IMR-90 (cell line): ENCODE results near the gene LRRC14B. TPM values are rescaled to one million over a fixed set of nuclear protein-coding genes. Genes with fewer than 3 reads are reported as not detected.

Experiments used
- ATAC-seq: fragments of 200-7000 bp; cut with Tn5 transposase; 2 replicates; pipeline ENCODE4 v1.9.1; 2020; ENCODE audit warnings: low read depth, mild to moderate bottlenecking, moderate library complexity
- BruUV-seq: library from RNA; stranded (reverse); fragments of 400-500 nt; replicated peaks from 2 replicates; lab custom pipeline; 2021; lab: Mats Ljungman, UMichigan
- CTCF ChIA-PET: fragments of 300-600 bp; formaldehyde crosslinking; extraction: SDS; loops from one replicate; lab custom pipeline; 2021; ENCODE audit warnings: antibody characterized with exemption; lab: Yijun Ruan, JAX
- POLR2A ChIA-PET: fragments of 300-600 bp; sonication (Branson Sonifier 250); formaldehyde crosslinking; loops from one replicate; lab custom pipeline; 2022; ENCODE audit warnings: antibody characterized with exemption; ENCODE audit not compliant: unreplicated experiment; lab: Charles Lee
- DNase-seq: peaks from one replicate; pipeline ENCODE4 v3.0.0; 2013
- H2AFZ ChIP-seq: replicated peaks from 2 replicates; pipeline ENCODE3; 2013; ENCODE audit warnings: low read length, mild to moderate bottlenecking; ENCODE audit not compliant: poor library complexity
- H2AK5ac ChIP-seq: 2 replicates; pipeline ENCODE4 v1.6.1; 2013; ENCODE audit warnings: low read depth, low read length, inconsistent platforms
- H2AK9ac ChIP-seq: replicated peaks from 2 replicates; pipeline ENCODE3; 2013; ENCODE audit warnings: mild to moderate bottlenecking, low read depth, low read length, moderate library complexity; ENCODE audit not compliant: poor library complexity
- H2BK120ac ChIP-seq: 2 replicates; pipeline ENCODE4 v1.6.1; 2013; ENCODE audit warnings: low read depth, low read length, inconsistent platforms
- H2BK15ac ChIP-seq: 3 replicates; pipeline ENCODE4 v1.6.1; 2013; ENCODE audit warnings: low read depth, low read length, inconsistent platforms
- H2BK20ac ChIP-seq: 2 replicates; pipeline ENCODE4 v1.6.1; 2013; ENCODE audit warnings: low read depth, mild to moderate bottlenecking, inconsistent platforms, low read length, moderate library complexity
- H2BK5ac ChIP-seq: 2 replicates; pipeline ENCODE4 v1.6.1; 2013; ENCODE audit warnings: mild to moderate bottlenecking, low read depth, low read length, inconsistent platforms; ENCODE audit not compliant: poor library complexity, severe bottlenecking
- H3K14ac ChIP-seq: replicated peaks from 2 replicates; pipeline ENCODE4 v1.6.1; 2013; ENCODE audit warnings: low read depth, low read length, inconsistent platforms
- H3K18ac ChIP-seq: 2 replicates; pipeline ENCODE4 v1.6.1; 2013; ENCODE audit warnings: low read depth, low read length, control low read depth
- H3K23ac ChIP-seq: 2 replicates; pipeline ENCODE4 v1.6.1; 2013; ENCODE audit warnings: low read depth, low read length, inconsistent platforms
- H3K27ac ChIP-seq: 2 replicates; pipeline ENCODE4 v1.5.1; 2013; ENCODE audit warnings: mild to moderate bottlenecking, control low read depth, low read length; ENCODE audit not compliant: insufficient read depth
- H3K27me3 ChIP-seq: 2 replicates; pipeline ENCODE4 v1.6.1; 2013; ENCODE audit warnings: low read length; ENCODE audit not compliant: control insufficient read depth, insufficient read depth
- H3K36me3 ChIP-seq: 2 replicates; pipeline ENCODE4 v1.6.1; 2013; ENCODE audit warnings: low read length, mixed read lengths; ENCODE audit not compliant: control insufficient read depth, insufficient read depth
- H3K4ac ChIP-seq: 2 replicates; pipeline ENCODE4 v1.6.1; 2013; ENCODE audit warnings: low read depth, low read length, inconsistent platforms
- H3K4me1 ChIP-seq: 2 replicates; pipeline ENCODE4 v1.6.1; 2013; ENCODE audit warnings: low read length, mixed read lengths; ENCODE audit not compliant: control insufficient read depth, insufficient read depth
- H3K4me2 ChIP-seq: 2 replicates; pipeline ENCODE4 v1.6.1; 2013; ENCODE audit warnings: low read depth, mild to moderate bottlenecking, control low read depth, low read length, moderate library complexity
- H3K4me3 ChIP-seq: 2 replicates; pipeline ENCODE4 v1.5.1; 2013; ENCODE audit warnings: low read depth, mild to moderate bottlenecking, control low read depth, low read length, moderate library complexity; ENCODE audit not compliant: insufficient read depth
- H3K56ac ChIP-seq: 2 replicates; pipeline ENCODE4 v1.6.1; 2013; ENCODE audit warnings: low read length, inconsistent platforms; ENCODE audit not compliant: insufficient read depth; ENCODE audit errors: extremely low read depth
- H3K79me1 ChIP-seq, 2 experiments: 2 replicates each; pipeline ENCODE4 v1.6.1; 2013; ENCODE audit warnings: low read length in 2 of 2, inconsistent platforms in 1 of 2, low read depth in 1 of 2
- H3K9ac ChIP-seq: 2 replicates; pipeline ENCODE4 v1.6.1; 2013; ENCODE audit warnings: low read depth, low read length, control low read depth
- H3K9me1 ChIP-seq: 2 replicates; pipeline ENCODE4 v1.6.1; 2013; ENCODE audit warnings: low read length, inconsistent platforms; ENCODE audit not compliant: insufficient read depth
- H3K9me3 ChIP-seq: 2 replicates; pipeline ENCODE4 v1.6.1; 2013; ENCODE audit warnings: low read length; ENCODE audit not compliant: control insufficient read depth, insufficient read depth
- H4K20me1 ChIP-seq: 2 replicates; pipeline ENCODE4 v1.6.1; 2013; ENCODE audit warnings: low read length, inconsistent platforms; ENCODE audit not compliant: insufficient read depth
- H4K5ac ChIP-seq: 2 replicates; pipeline ENCODE4 v1.6.1; 2013; ENCODE audit warnings: mild to moderate bottlenecking, low read depth, low read length, control low read depth
- H4K8ac ChIP-seq, 2 experiments: 2 replicates each; pipeline ENCODE4 v1.6.1; 2013; ENCODE audit warnings: low read depth in 2 of 2, low read length in 2 of 2, control low read depth in 1 of 2, inconsistent platforms in 1 of 2
- H4K91ac ChIP-seq: 2 replicates; pipeline ENCODE4 v1.6.1; 2013; ENCODE audit warnings: low read depth, low read length, inconsistent platforms; ENCODE audit not compliant: insufficient read depth
- RAD21 ChIP-seq: IDR thresholded peaks from 2 replicates; pipeline ENCODE4 v1.6.1; 2012; ENCODE audit warnings: low read length, improper control_type of control experiment
- SMC3 ChIP-seq: fragments of 150-350 bp; IDR thresholded peaks from 2 replicates; pipeline ENCODE4 v1.6.1; 2016; ENCODE audit warnings: low read depth, mild to moderate bottlenecking, antibody characterized with exemption, low read length, moderate library complexity
- WGBS, 2 experiments: methylation state at CpG; one replicate each; pipeline versions ENCODE4 v1.1.5 to v1.1.7; 2013; ENCODE audit warnings: missing lambda C conversion rate in 2 of 2; ENCODE audit not compliant: insufficient read length in 1 of 2; ENCODE audit errors: extremely low coverage in 2 of 2; 5-methylcytosine and 5-hydroxymethylcytosine counted together
- dilution Hi-C: fragments of 300-500 bp; cut with HindIII; formaldehyde crosslinking; loops from one replicate; pipeline ENCODE4 v1.14.3; 2018; ENCODE audit warnings: low sequenced_read_pairs; ENCODE audit not compliant: unreplicated experiment
- in situ Hi-C: fragments of 300-500 bp; cut with MboI; formaldehyde crosslinking; loops from 3 replicates; pipeline ENCODE4 v1.14.3; 2019; ENCODE audit warnings: low sequenced_read_pairs, inconsistent platforms, mixed read lengths
- intact Hi-C: fragments of 100-400 bp; cut with micrococcal nuclease; formaldehyde crosslinking; loops from 2 replicates; pipeline ENCODE4 v1.10.0; 2022
- polyA plus RNA-seq, 3 experiments: library from polyadenylated mRNA; depleted of rRNA; stranded (reverse); fragments of >200 nt; gene quantifications; 2 replicates each; pipeline ENCODE4 v1.2.3, GENCODE V29; 2012; ENCODE audit warnings: low replicate concordance in 1 of 3
- total RNA-seq: library from RNA; depleted of rRNA; stranded (reverse); fragments of >200 nt; gene quantifications from 2 replicates; pipeline ENCODE4 v1.2.3, GENCODE V29; 2012
- TF ChIP-seq, protein P1 (sequence below): fragments of 150-350 bp; IDR thresholded peaks from 2 replicates; pipeline ENCODE4 v1.6.1; 2017; ENCODE audit warnings: mild to moderate bottlenecking, antibody characterized with exemption, low read length, low read depth
- TF ChIP-seq, protein P2 (sequence below): conservative IDR thresholded peaks from 2 replicates; pipeline ENCODE4 v1.5.1; 2012; ENCODE audit warnings: mild to moderate bottlenecking, low read depth, low read length, improper control_type of control experiment

The LRRC14B gene
- total and polyA plus RNA-seq, 2 of the 4 experiments (the other 2 are of a cell fraction) = not detected

- no peak overlapping the region for H2AFZ ChIP-seq
- H2AK5ac ChIP-seq = no peak overlapping the region
- no TSS peak for BruUV-seq
- CTCF ChIA-PET = no interaction called here
- DNase-seq = no peak
- H3K14ac ChIP-seq = no peak overlapping the region
- peak overlapping the region; percentile 37 for H2AK9ac ChIP-seq
- peaks cover 2% of the 10 kb centered on the region; the same call in 1 of the 2 replicates for H3K9me1 ChIP-seq
- H2BK5ac ChIP-seq = no peak overlapping the region
- H4K5ac ChIP-seq = no peak overlapping the region
- intact Hi-C loops = no loop called here
- dilution Hi-C loops = no loop called here
- H3K4me1 ChIP-seq = no peaks in the 10 kb centered on the region
- no peak overlapping the region for H3K4me2 ChIP-seq
- peaks cover 10% of the 10 kb centered on the region; the same call in 1 of the 2 replicates for H3K27me3 ChIP-seq
- H2BK120ac ChIP-seq = no peak overlapping the region
- POLR2A ChIA-PET = no interaction called here
- H4K20me1 ChIP-seq = no peaks in the 10 kb centered on the region; the same call in 1 of the 2 replicates
- in situ Hi-C loops = no loop called here
- no peak overlapping the region for H2BK15ac ChIP-seq
- no peak for TF ChIP-seq SMC3
- TF ChIP-seq, protein P1, sequence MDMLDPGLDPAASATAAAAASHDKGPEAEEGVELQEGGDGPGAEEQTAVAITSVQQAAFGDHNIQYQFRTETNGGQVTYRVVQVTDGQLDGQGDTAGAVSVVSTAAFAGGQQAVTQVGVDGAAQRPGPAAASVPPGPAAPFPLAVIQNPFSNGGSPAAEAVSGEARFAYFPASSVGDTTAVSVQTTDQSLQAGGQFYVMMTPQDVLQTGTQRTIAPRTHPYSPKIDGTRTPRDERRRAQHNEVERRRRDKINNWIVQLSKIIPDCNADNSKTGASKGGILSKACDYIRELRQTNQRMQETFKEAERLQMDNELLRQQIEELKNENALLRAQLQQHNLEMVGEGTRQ = no peak
- no peak for TF ChIP-seq RAD21
- TF ChIP-seq, protein P2, sequence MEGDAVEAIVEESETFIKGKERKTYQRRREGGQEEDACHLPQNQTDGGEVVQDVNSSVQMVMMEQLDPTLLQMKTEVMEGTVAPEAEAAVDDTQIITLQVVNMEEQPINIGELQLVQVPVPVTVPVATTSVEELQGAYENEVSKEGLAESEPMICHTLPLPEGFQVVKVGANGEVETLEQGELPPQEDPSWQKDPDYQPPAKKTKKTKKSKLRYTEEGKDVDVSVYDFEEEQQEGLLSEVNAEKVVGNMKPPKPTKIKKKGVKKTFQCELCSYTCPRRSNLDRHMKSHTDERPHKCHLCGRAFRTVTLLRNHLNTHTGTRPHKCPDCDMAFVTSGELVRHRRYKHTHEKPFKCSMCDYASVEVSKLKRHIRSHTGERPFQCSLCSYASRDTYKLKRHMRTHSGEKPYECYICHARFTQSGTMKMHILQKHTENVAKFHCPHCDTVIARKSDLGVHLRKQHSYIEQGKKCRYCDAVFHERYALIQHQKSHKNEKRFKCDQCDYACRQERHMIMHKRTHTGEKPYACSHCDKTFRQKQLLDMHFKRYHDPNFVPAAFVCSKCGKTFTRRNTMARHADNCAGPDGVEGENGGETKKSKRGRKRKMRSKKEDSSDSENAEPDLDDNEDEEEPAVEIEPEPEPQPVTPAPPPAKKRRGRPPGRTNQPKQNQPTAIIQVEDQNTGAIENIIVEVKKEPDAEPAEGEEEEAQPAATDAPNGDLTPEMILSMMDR = 0 out of 2 replicates have a peak, but pooled peaks have one; percentile 6
- H3K4ac ChIP-seq = no peak overlapping the region
- H3K36me3 ChIP-seq = peaks cover 4% of the 10 kb centered on the region
- H3K79me1 ChIP-seq = no peaks in the 10 kb centered on the region
- no peak overlapping the region for H4K91ac ChIP-seq
- no peaks in the 10 kb centered on the region for H3K9me3 ChIP-seq
- H3K56ac ChIP-seq = no peak overlapping the region
- no peak overlapping the region for H3K18ac ChIP-seq
- no peak overlapping the region for H3K9ac ChIP-seq
- H4K8ac ChIP-seq = no peak overlapping the region
- no peak overlapping the region for H2BK20ac ChIP-seq
- ATAC-seq = no peak
- no peak overlapping the region for H3K23ac ChIP-seq
- no peak overlapping the region for H3K4me3 ChIP-seq
- no peak overlapping the region for H3K27ac ChIP-seq
- 92% methylated on average over 14 of the region's 33 CpGs; no CpG with 5 or more reads in 1 of the 2 experiments for WGBS, 2 experiments
Observed at GRCh38 chr5:195401-196160, 4.3 kb downstream of the LRRC14B start.
